NCI-H524 (cell line): ENCODE results near the gene THSD4.
A peak's percentile ranks its signal among the peaks of the same experiment; 100 is the strongest.
"Not testable (repeated sequence)": the region's sequence is repeated elsewhere in the genome, so short reads cannot be mapped to it uniquely, and the experiment has no call there.

Experiments
- DNase-seq, 2 experiments: peaks; one replicate each; lab custom pipeline; 2025; lab: John Stamatoyannopoulos, UW

THSD4 gene

GRCh38 chr15:71261418-71261817, 146.1 kb downstream of the THSD4 start:
- DNase-seq = no peak

GRCh38 chr15:71261909-71262308, 146.6 kb downstream of the THSD4 start:
- peak; percentile 60 to 89 for DNase-seq

- no peak for DNase-seq
Observed at GRCh38 chr15:71262599-71262998, 147.3 kb downstream of the THSD4 start.

- DNase-seq = not testable (repeated sequence)
Observed at GRCh38 chr15:71265606-71266005, 150.3 kb downstream of the THSD4 start.

- DNase-seq = no peak
Observed at GRCh38 chr15:71271327-71271726, 156.1 kb downstream of the THSD4 start.

GRCh38 chr15:71272932-71273331, 157.7 kb downstream of the THSD4 start:
- DNase-seq = no peak

- DNase-seq = no peak
Observed at GRCh38 chr15:71273731-71274447, 158.6 kb downstream of the THSD4 start.

- no peak for DNase-seq
Observed at GRCh38 chr15:71274448-71274798, 159.2 kb downstream of the THSD4 start.

- DNase-seq = no peak
Observed at GRCh38 chr15:71275098-71275497, 159.8 kb downstream of the THSD4 start.

- DNase-seq = no peak
Observed at GRCh38 chr15:71275566-71276335, 160.5 kb downstream of the THSD4 start.

GRCh38 chr15:71276336-71276665, 161.0 kb downstream of the THSD4 start:
- no peak for DNase-seq

- DNase-seq = no peak
Observed at GRCh38 chr15:71278989-71279756, 163.9 kb downstream of the THSD4 start.

- no peak for DNase-seq
Observed at GRCh38 chr15:71279757-71280141, 164.5 kb downstream of the THSD4 start.

- DNase-seq = no peak
Observed at GRCh38 chr15:71280206-71280605, 164.9 kb downstream of the THSD4 start.

- DNase-seq = no peak
Observed at GRCh38 chr15:71281256-71281655, 166.0 kb downstream of the THSD4 start.

GRCh38 chr15:71282076-71282475, 166.8 kb downstream of the THSD4 start:
- DNase-seq = no peak

GRCh38 chr15:71288348-71288955, 173.2 kb downstream of the THSD4 start:
- no peak for DNase-seq

- DNase-seq = no peak
Observed at GRCh38 chr15:71290002-71290401, 174.7 kb downstream of the THSD4 start.

GRCh38 chr15:71290881-71291635, 175.8 kb downstream of the THSD4 start:
- no peak for DNase-seq

GRCh38 chr15:71291723-71292122, 176.5 kb downstream of the THSD4 start:
- DNase-seq = no peak

GRCh38 chr15:71293723-71294122, 178.5 kb downstream of the THSD4 start:
- no peak for DNase-seq
